Suprapubic skin (tissue), 4 donors: ENCODE results near the gene DUS4L.

ENCODE experiments used
- CTCF ChIP-seq, 2 donors: fragments of 200-600 bp in 1 of 2; fragments of 450-650 bp in 1 of 2; sonication (generic) in 1 of 2; IDR thresholded peaks; one replicate each; pipeline ENCODE4 v1.5.1; 2016 to 2019; ENCODE audit warnings: antibody characterized with exemption in 2 of 2, mild to moderate bottlenecking in 1 of 2, moderate library complexity in 1 of 2
- POLR2A ChIP-seq, 2 donors: fragments of 450-650 bp; IDR thresholded peaks; one replicate each; pipeline ENCODE4 v1.6.1; 2017; ENCODE audit warnings: antibody characterized with exemption in 2 of 2, mild to moderate bottlenecking in 2 of 2, moderate library complexity in 2 of 2
- POLR2AphosphoS5 ChIP-seq, 3 donors: sonication (generic); formaldehyde crosslinking; IDR thresholded peaks; one replicate each; pipeline ENCODE4 v1.6.1; 2017; ENCODE audit warnings: antibody characterized with exemption in 3 of 3

- TF ChIP-seq CTCF (IDR thresholded peaks at IDR 0.05): no peak
- no peak for TF ChIP-seq POLR2A (IDR thresholded peaks at IDR 0.05)
- TF ChIP-seq POLR2AphosphoS5 (IDR thresholded peaks at IDR 0.05): no peak
Observed at GRCh38 chr7:107627002-107627401, 63.2 kb downstream of the DUS4L start.
